Thymus (tissue), 11 donors: ENCODE results near the gene CPN2. TPM values are rescaled to one million over a fixed set of nuclear protein-coding genes. Genes with fewer than 3 reads are reported as not detected.

Experiments
- DNase-seq, 9 donors: peaks; one replicate each; pipeline ENCODE4 v3.0.0-alpha.2; 2013; ENCODE audit warnings: low spot score in 9 of 9, low read depth in 6 of 9, missing footprints in 1 of 9
- H3K27ac ChIP-seq, 2 donors: one replicate each; pipeline ENCODE4 v1.5.1; 2013; ENCODE audit warnings: control low read depth in 1 of 2, low read depth in 1 of 2, low read length in 1 of 2, mild to moderate bottlenecking in 1 of 2, moderate library complexity in 1 of 2
- H3K27me3 ChIP-seq, 2 donors: one replicate each; pipeline ENCODE4 v1.5.1; 2013; ENCODE audit warnings: low read length in 1 of 2; ENCODE audit not compliant: control insufficient read depth in 2 of 2, insufficient read depth in 1 of 2
- H3K36me3 ChIP-seq, 2 donors: one replicate each; pipeline ENCODE4 v1.5.1; 2013; ENCODE audit warnings: low read length in 1 of 2, mild to moderate bottlenecking in 1 of 2, moderate library complexity in 1 of 2; ENCODE audit not compliant: control insufficient read depth in 2 of 2, insufficient read depth in 2 of 2
- H3K4me1 ChIP-seq, 2 donors: one replicate each; pipeline ENCODE4 v1.5.1; 2013; ENCODE audit warnings: low read length in 2 of 2; ENCODE audit not compliant: control insufficient read depth in 2 of 2, insufficient read depth in 2 of 2
- H3K4me3 ChIP-seq, 2 donors: one replicate each; pipeline ENCODE4 v1.5.1; 2013; ENCODE audit warnings: low read length in 2 of 2, control low read depth in 1 of 2, mild to moderate bottlenecking in 1 of 2
- H3K9me3 ChIP-seq, 2 donors: one replicate each; pipeline ENCODE4 v1.5.1; 2013; ENCODE audit warnings: low read length in 1 of 2, mild to moderate bottlenecking in 1 of 2; ENCODE audit not compliant: control insufficient read depth in 2 of 2, insufficient read depth in 1 of 2
- WGBS: extraction: QIAGEN DNeasy Blood & Tissue Kit; methylation state at CpG from one replicate; pipeline ENCODE4 v1.1.7; 2013; 5-methylcytosine and 5-hydroxymethylcytosine counted together
- polyA plus RNA-seq: library from polyadenylated mRNA; stranded (reverse); fragments of 200-250 nt; gene quantifications from one replicate; pipeline ENCODE4 v1.2.3, GENCODE V29; 2013
- total RNA-seq: library from RNA; stranded (reverse); fragments of 120-200 nt; gene quantifications from one replicate; pipeline ENCODE4 v1.2.4, GENCODE V29; 2013
- donor health status: healthy.

The CPN2 gene
- total and polyA plus RNA-seq, 2 donors, result 0.05 to 0.07 TPM

DNA sequence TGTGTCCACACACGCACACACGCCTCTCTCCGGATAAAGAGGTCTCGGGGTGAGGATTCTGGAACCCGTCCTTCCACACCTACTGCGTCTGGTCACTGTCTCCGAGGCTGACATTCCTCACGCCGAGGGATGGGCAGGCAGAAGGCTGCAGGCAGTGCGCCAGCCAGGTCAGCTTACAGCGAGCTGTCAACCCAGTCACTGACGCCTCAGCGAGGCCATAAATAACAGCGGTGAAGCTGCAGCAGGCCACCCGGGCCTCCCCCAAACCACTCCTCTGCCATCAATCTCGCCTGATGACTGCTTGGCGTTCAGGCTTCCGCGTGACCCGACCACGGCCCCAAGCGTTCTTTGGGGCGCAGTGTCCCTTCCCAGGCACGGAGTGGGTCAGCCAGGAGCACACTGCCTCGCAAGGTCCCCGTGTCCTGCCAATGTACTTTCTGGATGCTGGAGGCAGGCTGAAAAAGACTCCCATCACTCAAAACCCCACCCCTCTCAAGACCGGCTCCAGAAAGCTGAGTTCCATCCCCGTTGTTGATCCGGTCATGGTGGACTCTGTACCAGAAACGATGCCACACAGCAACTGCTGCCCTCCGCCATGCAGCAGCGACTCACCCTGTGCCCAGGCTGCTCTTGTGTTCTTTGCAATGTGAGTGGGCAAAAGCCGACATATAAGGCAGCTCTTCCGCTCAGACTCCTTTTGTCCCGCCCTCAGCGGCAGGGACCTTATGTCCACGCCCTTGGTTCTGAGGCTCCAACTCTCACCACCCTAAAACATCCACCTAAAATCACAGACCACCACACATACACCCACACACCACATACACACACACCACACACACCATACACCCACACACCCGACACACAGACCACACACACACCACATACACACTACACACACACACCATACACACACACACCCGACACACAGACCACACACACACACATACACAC is 27.1 kb downstream of the CPN2 start:
- Histone ChIP-seq H3K27ac (peak overlapping the region in 1 of 2 donors; percentile 37), H3K4me3 (no peak overlapping the region), H3K9me3 (peaks cover 6 to 32% of the 10 kb centered on the region in 2 donors), H3K27me3 (peaks cover 0 to 30% of the 10 kb centered on the region in 2 donors), H3K36me3 (no peaks in the 10 kb centered on the region), H3K4me1 (peaks cover 0 to 9% of the 10 kb centered on the region in 2 donors)
- DNase-seq, result peak in 1 of 9 donors; percentile 55
- 21% methylated on average over 39 of the region's 39 CpGs for WGBS

DNA sequence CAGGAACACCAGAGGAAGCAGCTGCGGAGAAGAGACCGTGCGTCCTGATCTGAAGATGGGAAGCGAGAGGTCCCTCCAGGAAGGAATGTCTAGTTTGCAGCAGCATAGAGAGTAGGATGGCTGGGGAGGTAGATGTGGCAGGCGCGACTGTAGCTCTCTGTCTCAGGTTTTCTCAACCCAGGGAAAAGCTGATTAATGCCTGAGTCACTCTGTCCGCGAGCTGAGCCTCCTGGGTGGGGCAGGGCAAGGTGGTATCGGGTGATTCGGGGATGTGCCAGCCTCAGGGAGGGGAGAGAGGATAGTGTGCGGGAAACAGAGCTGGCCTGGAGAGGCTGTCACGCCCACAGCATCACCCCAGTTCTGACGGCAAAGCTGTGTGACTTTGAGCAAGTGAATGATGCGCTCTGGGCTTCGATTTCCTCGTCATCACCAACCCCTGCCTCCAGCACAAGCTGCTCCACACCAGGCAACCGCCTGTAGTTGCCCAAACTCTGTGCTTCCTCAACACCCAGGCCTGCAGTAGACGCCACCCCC is 28.4 kb downstream of the CPN2 start:
- Histone ChIP-seq H3K36me3 (no peaks in the 10 kb centered on the region), H3K4me3 (no peak overlapping the region), H3K4me1 (peaks cover 0 to 5% of the 10 kb centered on the region in 2 donors), H3K9me3 (peaks cover 7 to 39% of the 10 kb centered on the region in 2 donors), H3K27ac (no peak overlapping the region), H3K27me3 (peaks cover 0 to 37% of the 10 kb centered on the region in 2 donors)
- WGBS, result 82% methylated on average over 18 of the region's 18 CpGs
- DNase-seq, result no peak

DNA sequence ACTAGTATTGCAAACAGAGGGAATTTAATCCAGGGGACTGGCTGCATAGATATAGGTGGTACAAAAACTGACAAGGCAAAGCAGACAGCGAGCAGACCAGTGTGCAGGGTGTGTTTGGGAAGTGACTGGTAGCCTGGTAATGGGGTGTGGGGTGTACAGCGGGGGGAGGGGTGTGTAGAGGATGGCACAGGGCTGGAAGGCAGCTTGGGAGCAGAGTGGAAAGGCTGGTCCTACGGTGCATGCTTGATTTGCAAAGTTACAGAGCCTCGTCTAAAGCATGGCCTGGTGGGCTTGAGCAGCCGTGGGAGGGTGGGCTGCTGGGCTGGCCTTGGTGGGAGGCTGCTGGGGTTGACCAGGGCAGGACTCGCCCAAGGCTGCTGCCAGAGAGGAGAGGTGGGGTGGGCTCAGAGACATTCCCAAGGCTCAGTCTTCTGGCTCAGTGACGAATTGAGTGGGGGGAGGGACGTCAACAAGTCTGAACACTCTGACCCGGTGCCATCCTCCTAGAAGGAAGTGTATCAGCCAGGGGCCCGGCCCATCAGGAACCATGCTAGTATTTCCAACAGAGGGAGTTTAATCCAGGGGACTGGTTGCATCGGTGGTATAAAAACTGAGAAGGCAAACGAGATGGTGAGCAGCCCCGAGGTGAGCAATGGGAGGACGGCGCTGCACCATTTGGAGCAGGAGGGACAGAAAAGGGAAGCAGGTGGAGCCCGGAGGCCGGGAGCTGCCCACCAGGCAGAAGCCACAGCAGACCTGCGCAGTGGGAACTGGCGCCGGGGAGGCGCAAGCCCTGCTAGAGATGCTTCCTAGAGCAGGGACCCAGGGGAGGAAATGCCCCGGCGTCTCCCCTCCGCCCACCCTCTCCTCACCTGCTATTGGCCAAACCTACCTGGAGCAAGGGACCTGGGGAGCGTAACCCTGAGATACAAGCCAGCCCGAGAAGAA is 29.2 kb downstream of the CPN2 start:
- no peak for DNase-seq
- H3K9me3 ChIP-seq, result peaks cover 6 to 31% of the 10 kb centered on the region in 2 donors
- no peak overlapping the region for H3K4me3 ChIP-seq
- H3K36me3 ChIP-seq, result no peaks in the 10 kb centered on the region
- H3K27ac ChIP-seq, result no peak overlapping the region
- peaks cover 0 to 5% of the 10 kb centered on the region in 2 donors for H3K4me1 ChIP-seq
- WGBS, result 90% methylated on average over 26 of the region's 26 CpGs
- H3K27me3 ChIP-seq, result peaks cover 2 to 41% of the 10 kb centered on the region in 2 donors

- peaks cover 3 to 21% of the 10 kb centered on the region in 2 donors for H3K9me3 ChIP-seq
- no peak overlapping the region for H3K27ac ChIP-seq
- H3K4me1 ChIP-seq, result peaks cover 0 to 9% of the 10 kb centered on the region in 2 donors
- H3K36me3 ChIP-seq, result no peaks in the 10 kb centered on the region
- WGBS, result 87% methylated on average over 10 of the region's 10 CpGs
- DNase-seq, result no peak
- H3K27me3 ChIP-seq, result peaks cover 8 to 53% of the 10 kb centered on the region in 2 donors
- no peak overlapping the region for H3K4me3 ChIP-seq
These were observed 30.3 kb downstream of the CPN2 start for GRCh38 chr3:194320744-194321243.

DNA sequence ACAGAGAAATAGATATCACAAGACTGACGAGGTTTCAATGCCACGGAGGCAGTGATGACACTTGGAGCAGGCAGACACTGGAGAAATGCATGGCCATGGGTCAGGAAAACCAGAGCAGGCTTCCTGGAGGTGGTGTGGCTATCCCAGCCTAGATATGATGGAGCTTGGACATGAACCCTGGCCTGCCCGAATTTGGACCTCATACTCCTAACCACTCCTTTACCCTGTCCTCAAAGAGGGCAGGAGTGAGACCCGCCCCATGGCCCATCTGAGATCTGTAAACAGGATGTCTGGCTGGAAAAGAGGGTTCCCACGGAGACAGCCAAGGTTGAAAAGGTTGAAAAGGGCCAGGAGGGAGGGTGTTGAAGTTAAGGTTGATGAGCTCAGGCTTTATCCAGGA is 31.0 kb downstream of the CPN2 start:
- DNase-seq, result no peak
- H3K27me3 ChIP-seq, result peaks cover 12 to 59% of the 10 kb centered on the region in 2 donors
- H3K4me3 ChIP-seq, result no peak overlapping the region
- H3K27ac ChIP-seq, result no peak overlapping the region
- H3K36me3 ChIP-seq, result no peaks in the 10 kb centered on the region
- peaks cover 5 to 14% of the 10 kb centered on the region in 2 donors for H3K4me1 ChIP-seq
- WGBS, result 91% methylated on average over 5 of the region's 5 CpGs
- peaks cover 3 to 20% of the 10 kb centered on the region in 2 donors for H3K9me3 ChIP-seq

DNA sequence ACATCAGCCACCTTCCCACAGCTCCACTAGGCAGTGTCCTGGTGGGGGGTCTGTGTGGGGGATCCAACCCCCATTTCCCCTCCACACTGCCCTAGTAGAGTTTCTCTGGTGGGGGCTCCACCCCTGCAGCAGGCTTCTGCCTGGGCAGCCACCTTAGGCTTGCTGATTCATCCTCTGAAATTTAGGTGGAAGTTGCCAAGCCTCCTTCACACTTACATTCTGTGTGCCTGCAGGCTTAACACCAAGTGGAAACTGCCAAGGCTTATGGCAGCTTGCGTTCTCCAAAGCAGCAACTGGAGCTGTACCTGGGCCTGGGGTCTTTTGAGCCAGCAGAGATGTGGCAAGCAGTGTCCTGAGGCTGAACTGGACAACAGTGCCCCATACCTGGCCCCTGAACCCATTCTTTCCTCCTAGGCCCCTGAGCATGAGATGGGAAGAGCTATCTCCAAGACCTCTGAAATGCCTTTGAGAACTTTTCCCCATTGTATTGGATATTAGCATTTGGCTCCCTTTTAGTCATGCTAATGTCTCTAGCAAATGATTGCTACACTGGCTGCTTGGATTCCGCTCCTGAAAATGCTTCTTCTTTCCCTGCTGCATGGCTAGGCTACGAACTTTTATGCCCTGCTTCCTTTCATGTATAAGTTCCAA is 32.5 kb downstream of the CPN2 start:
- Histone ChIP-seq H3K36me3 (no peaks in the 10 kb centered on the region), H3K4me1 (peaks cover 6 to 15% of the 10 kb centered on the region in 2 donors), H3K27ac (no peak overlapping the region), H3K27me3 (peaks cover 22 to 61% of the 10 kb centered on the region in 2 donors), H3K9me3 (peaks cover 1 to 10% of the 10 kb centered on the region in 2 donors), H3K4me3 (no peak overlapping the region)
- DNase-seq, result no peak
- WGBS, result 97% methylated on average over 3 of the region's 3 CpGs

DNA sequence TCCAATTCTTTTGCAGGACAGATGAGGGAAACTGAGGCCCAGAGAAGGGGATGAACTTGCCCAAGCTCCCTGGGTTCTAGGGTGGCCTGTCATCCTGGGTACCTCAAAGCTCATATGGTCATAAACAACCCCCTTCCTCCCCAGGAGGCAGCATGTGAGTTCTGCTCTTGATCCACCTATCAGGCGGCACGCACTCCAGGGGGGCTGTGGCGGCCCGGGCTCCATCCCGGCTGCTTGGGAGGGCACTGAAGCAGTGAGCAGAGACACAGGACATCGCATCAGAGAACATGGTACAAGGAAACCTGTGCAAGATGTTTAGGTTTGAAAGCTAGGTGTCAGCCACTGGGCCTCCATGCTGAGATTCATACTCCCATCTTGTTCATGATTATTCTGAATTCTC is 34.2 kb downstream of the CPN2 start:
- no peak for DNase-seq
- peaks cover 30 to 63% of the 10 kb centered on the region in 2 donors for H3K27me3 ChIP-seq
- peaks cover 1 to 10% of the 10 kb centered on the region in 2 donors for H3K9me3 ChIP-seq
- 95% methylated on average over 6 of the region's 6 CpGs for WGBS
- H3K36me3 ChIP-seq, result no peaks in the 10 kb centered on the region
- H3K4me3 ChIP-seq, result no peak overlapping the region
- no peak overlapping the region for H3K27ac ChIP-seq
- H3K4me1 ChIP-seq, result peaks cover 6 to 32% of the 10 kb centered on the region in 2 donors

DNA sequence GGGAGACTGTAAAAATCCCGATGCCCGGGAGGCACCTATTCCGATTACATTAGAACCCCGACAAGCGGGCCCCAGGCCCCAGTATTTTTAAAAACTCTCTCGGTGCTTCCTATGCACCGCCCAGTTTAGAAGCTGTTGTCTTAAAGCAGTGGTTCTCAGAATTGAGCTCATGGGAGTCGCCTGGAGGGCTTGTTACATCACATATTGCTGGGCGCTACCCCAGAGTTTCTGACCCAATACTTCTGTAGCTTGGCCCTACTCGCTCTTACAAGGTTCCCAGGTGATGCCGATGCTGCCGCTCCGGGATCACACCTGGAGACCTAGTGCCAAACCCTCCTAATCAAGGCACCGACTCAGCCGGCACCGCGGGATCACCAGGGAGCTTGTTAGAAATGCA is 35.2 kb downstream of the CPN2 start:
- H3K4me1 ChIP-seq, result peaks cover 6 to 39% of the 10 kb centered on the region in 2 donors
- DNase-seq, result no peak
- WGBS, result 22% methylated on average over 17 of the region's 17 CpGs
- peaks cover 1 to 10% of the 10 kb centered on the region in 2 donors for H3K9me3 ChIP-seq
- no peak overlapping the region for H3K4me3 ChIP-seq
- H3K36me3 ChIP-seq, result no peaks in the 10 kb centered on the region
- H3K27me3 ChIP-seq, result peaks cover 32 to 69% of the 10 kb centered on the region in 2 donors
- H3K27ac ChIP-seq, result no peak overlapping the region
